T-helper 1 cell treated with Interleukin-12 subunit alpha and Interleukin-12 subunit beta and Interleukin-4 antibody, amounts not matched to agents 30 μg/mL and 1 μg/mL, for 36 hours (primary cell): ENCODE results near the gene MFSD1.

Experiments used
- H3K27ac Mint-ChIP-seq: one replicate; pipeline ENCODE4 v1.8.0; 2021; ENCODE audit warnings: mild to moderate bottlenecking, mixed read lengths
- H3K27me3 Mint-ChIP-seq: one replicate; pipeline ENCODE4 v1.8.0; 2021; ENCODE audit warnings: low read depth, mixed read lengths
- H3K36me3 Mint-ChIP-seq: one replicate; pipeline ENCODE4 v1.8.0; 2021; ENCODE audit warnings: low read depth, mixed read lengths
- H3K4me1 Mint-ChIP-seq: one replicate; pipeline ENCODE4 v1.8.0; 2021; ENCODE audit warnings: low read depth, mixed read lengths
- H3K4me3 Mint-ChIP-seq: one replicate; pipeline ENCODE4 v1.8.0; 2021; ENCODE audit warnings: mild to moderate bottlenecking, moderate library complexity, mixed read lengths
- H3K9me3 Mint-ChIP-seq: one replicate; pipeline ENCODE4 v1.8.0; 2021; ENCODE audit warnings: mixed read lengths

MFSD1 gene

GRCh38 chr3:158859362-158859761 lies 57.5 kb downstream of the MFSD1 start:
- Mint-ChIP-seq H3K27ac (no peak overlapping the region), H3K4me1 (no peaks in the 10 kb centered on the region)

GRCh38 chr3:158863247-158863646 lies 61.4 kb downstream of the MFSD1 start:
- no peak overlapping the region for H3K27ac Mint-ChIP-seq
- H3K9me3 Mint-ChIP-seq, result no peaks in the 10 kb centered on the region
- no peaks in the 10 kb centered on the region for H3K27me3 Mint-ChIP-seq
- no peaks in the 10 kb centered on the region for H3K4me1 Mint-ChIP-seq
- no peak overlapping the region for H3K4me3 Mint-ChIP-seq
- no peaks in the 10 kb centered on the region for H3K36me3 Mint-ChIP-seq

More at GRCh38 chr3:158859362-158859761, 57.5 kb downstream of the MFSD1 start:
- Mint-ChIP-seq H3K27me3 (peaks cover 14% of the 10 kb centered on the region), H3K9me3 (no peaks in the 10 kb centered on the region), H3K36me3 (no peaks in the 10 kb centered on the region), H3K4me3 (no peak overlapping the region)

GRCh38 chr3:158864492-158864891 lies 62.6 kb downstream of the MFSD1 start:
- Mint-ChIP-seq H3K27me3 (no peaks in the 10 kb centered on the region), H3K4me3 (no peak overlapping the region), H3K9me3 (no peaks in the 10 kb centered on the region), H3K4me1 (no peaks in the 10 kb centered on the region), H3K36me3 (no peaks in the 10 kb centered on the region), H3K27ac (no peak overlapping the region)

GRCh38 chr3:158875700-158876099 lies 73.8 kb downstream of the MFSD1 start:
- Mint-ChIP-seq H3K36me3 (no peaks in the 10 kb centered on the region), H3K4me1 (no peaks in the 10 kb centered on the region), H3K4me3 (no peak overlapping the region), H3K9me3 (no peaks in the 10 kb centered on the region), H3K27ac (no peak overlapping the region), H3K27me3 (no peaks in the 10 kb centered on the region)
